Measurements from ENCODE around the gene SLC7A9. TPM values are rescaled to one million over a fixed set of nuclear protein-coding genes. Genes with fewer than 3 reads are reported as not detected.
A peak's percentile ranks its signal among the peaks of the same experiment; 100 is the strongest.
"Not testable (repeated sequence)": the region's sequence is repeated elsewhere in the genome, so short reads cannot be mapped to it uniquely, and the experiment has no call there.

SLC7A9 gene
- polyA plus RNA-seq, 1 donor from 2014 or later, result not detected

DNA sequence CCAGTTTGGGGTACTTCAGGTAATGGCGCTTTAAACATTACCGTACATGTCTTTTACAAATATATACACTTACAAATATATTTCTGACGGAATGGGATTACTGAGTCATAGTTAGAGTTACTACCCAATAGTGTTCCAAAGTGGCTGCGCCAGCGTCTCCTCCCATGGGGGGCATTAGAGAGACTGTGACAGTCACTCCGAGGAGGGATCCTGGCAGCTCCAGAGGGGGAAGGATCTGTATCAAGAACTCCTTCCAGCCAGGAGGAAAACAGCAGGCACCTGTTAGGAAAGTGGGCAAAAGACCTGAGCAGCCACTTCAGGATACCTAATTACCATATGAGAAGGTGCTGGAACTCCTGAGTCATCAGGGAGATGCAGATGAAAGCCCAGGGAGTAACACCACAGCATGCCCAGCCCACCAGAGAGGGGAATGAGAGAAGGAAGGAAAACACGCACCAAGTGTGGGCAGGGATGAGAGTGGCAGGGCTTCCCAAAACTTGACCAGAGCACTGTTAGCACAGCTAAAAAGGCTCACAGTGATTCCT lies 52.9 kb downstream of the SLC7A9 start:
- Mint-ChIP-seq H3K4me3 (no peak overlapping the region), H3K27ac (peak overlapping the region in 1 of 3 donors; percentile 47)

DNA sequence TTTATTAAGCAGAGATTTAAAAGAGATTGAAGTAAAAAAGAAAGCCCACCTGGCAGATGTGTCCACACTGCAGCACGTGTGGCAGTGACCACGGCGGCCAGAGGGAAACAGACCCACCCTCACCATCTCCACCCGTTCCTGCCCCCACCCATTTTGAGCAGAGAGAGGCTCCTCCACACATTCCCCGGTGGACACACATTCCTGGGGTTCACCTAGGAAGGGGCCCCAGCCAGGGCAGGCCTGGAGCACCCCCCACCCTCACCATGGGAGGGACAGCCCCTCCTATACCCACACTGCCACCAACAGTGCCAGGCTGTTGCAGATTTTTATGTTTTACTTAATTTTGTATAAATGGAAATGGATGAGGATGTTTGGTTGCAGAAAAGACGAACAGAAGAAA lies 54.9 kb downstream of the SLC7A9 start:
- Mint-ChIP-seq H3K36me3 (no peaks in the 10 kb centered on the region), H3K4me1 (peaks cover 0 to 4% (median 2%) of the 10 kb centered on the region in 3 donors), H3K27me3 (peaks cover 14% of the 10 kb centered on the region), H3K4me3 (no peak overlapping the region), H3K27ac (no peak overlapping the region), H3K9me3 (no peaks in the 10 kb centered on the region)

More for the DNA sequence above, 52.9 kb downstream of the SLC7A9 start:
- Mint-ChIP-seq H3K27me3 (peaks cover 11% of the 10 kb centered on the region), H3K4me1 (peaks cover 0 to 4% (median 2%) of the 10 kb centered on the region in 3 donors), H3K36me3 (no peaks in the 10 kb centered on the region), H3K9me3 (no peaks in the 10 kb centered on the region)

DNA sequence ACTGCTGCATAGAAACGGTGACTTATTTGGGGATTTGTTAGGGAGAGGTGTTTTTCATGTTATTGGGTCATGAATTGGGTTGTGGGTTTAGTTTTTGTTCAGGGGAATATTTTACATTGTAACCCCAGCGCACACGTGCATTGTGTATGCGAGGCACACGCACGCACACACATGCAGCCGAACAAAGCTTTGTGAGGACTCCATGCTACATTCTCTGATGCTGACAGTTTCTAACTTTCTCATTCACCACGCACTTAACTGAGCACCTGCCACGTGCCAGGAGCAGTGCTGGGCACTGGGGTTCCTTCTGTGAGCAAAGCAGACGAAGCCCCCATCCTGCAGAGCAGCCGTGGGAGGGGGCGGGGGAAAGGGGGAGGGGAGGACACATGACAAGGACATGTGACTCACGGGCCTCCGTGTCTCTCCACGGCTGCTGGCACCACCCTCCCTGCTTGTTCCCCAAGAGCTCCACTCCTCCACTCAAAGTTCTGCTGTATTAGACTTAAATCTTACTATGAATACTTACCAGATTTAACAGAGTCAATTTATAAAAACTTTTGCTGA lies 55.6 kb downstream of the SLC7A9 start:
- H3K9me3 Mint-ChIP-seq, result no peaks in the 10 kb centered on the region
- no peak overlapping the region for H3K4me3 Mint-ChIP-seq
- H3K27ac Mint-ChIP-seq, result no peak overlapping the region
- H3K27me3 Mint-ChIP-seq, result peaks cover 14% of the 10 kb centered on the region
- H3K4me1 Mint-ChIP-seq, result peaks cover 0 to 2% (median 2%) of the 10 kb centered on the region in 3 donors
- H3K36me3 Mint-ChIP-seq, result no peaks in the 10 kb centered on the region

DNA sequence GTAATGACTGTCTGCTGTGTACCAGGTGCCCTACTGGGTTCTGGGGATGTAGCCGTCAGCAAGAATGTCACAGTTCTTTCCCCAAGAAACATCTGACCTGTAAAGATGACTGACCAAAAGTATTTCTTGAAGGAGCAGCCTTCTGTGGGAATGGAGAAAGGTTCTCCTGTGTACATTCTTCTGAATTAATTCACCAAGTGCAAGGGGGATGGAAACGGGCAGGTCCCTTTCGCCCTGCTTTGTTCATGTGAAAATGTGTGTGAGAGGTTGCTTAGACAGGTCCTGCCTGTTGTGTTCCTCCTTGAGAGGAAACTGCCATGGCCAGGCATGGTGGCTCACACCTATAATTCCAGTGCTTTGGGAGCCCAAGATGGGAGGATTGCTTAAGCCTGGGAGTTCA lies 57.0 kb downstream of the SLC7A9 start:
- H3K27ac Mint-ChIP-seq, result no peak overlapping the region
- H3K36me3 Mint-ChIP-seq, result no peaks in the 10 kb centered on the region
- no peak overlapping the region for H3K4me3 Mint-ChIP-seq
- peaks cover 9% of the 10 kb centered on the region for H3K27me3 Mint-ChIP-seq
- no peaks in the 10 kb centered on the region for H3K9me3 Mint-ChIP-seq
- H3K4me1 Mint-ChIP-seq, result peaks cover 0 to 2% (median 2%) of the 10 kb centered on the region in 3 donors

DNA sequence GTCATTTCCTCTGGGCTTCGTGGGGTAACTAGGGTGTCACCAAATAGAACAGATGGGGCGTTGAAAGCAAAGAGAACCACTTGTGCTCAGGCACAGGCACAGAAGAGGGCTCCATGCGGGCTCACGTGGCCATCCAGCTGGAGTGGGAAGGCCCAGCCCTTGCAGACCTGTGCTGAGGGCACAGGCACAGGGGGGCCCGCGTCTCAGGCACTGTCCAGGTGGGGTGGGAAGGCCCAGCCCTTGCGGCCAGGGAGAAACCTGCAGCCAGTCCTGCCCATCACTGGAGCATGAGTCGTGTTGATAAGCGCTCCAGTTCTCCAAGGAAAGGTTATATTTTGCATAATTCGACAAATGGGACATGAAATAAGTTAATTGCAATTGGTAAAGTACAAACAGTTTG lies 57.5 kb downstream of the SLC7A9 start:
- Mint-ChIP-seq H3K27ac (no peak overlapping the region), H3K4me3 (no peak overlapping the region), H3K36me3 (no peaks in the 10 kb centered on the region), H3K27me3 (peaks cover 9% of the 10 kb centered on the region), H3K4me1 (peaks cover 0 to 2% (median 2%) of the 10 kb centered on the region in 3 donors), H3K9me3 (no peaks in the 10 kb centered on the region)

DNA sequence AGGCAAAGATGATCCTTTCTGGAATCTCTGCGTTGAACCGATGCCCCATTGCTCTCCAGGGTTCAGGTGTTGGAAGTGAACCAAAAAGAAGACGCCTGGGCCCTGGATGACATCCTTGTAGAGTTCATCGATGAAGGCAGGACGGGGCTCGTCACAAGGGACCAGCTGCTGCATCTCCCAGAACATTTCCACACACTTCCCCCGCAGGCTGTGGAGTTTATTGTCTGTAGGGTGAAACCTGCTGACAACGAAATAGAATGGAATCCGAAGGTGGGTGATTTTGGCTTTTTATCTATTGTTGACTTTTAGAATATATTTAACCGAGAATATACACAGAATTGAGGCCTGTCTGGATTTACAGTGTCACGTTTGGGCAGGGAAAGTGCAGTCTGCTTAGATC lies 58.4 kb downstream of the SLC7A9 start:
- H3K27me3 Mint-ChIP-seq, result peaks cover 9% of the 10 kb centered on the region
- no peak overlapping the region for H3K27ac Mint-ChIP-seq
- H3K4me3 Mint-ChIP-seq, result no peak overlapping the region
- peaks cover 0 to 2% (median 0%) of the 10 kb centered on the region in 3 donors for H3K4me1 Mint-ChIP-seq
- no peaks in the 10 kb centered on the region for H3K9me3 Mint-ChIP-seq
- no peaks in the 10 kb centered on the region for H3K36me3 Mint-ChIP-seq

DNA sequence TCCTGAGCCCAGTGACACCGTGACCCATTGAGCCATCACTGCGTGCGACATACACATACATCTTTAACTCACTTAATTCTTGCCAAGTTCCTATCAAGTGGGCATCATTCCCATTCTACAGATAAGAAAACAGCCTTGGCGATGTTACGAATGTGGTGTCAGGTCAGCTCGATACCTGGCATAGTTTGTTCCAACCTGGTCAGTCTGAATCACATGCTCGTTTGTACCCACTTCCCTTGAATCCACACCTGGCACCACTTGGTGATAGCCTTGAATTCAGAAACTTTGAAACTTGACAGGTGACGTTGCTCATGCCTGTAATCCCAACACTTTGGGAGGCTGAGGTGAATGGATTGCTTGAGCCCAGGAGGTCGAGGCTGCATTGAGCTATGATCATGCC lies 59.1 kb downstream of the SLC7A9 start:
- Mint-ChIP-seq H3K4me1 (peaks cover 0 to 2% (median 0%) of the 10 kb centered on the region in 3 donors), H3K36me3 (no peaks in the 10 kb centered on the region), H3K9me3 (no peaks in the 10 kb centered on the region), H3K27ac (no peak overlapping the region), H3K27me3 (peaks cover 9% of the 10 kb centered on the region), H3K4me3 (no peak overlapping the region)

DNA sequence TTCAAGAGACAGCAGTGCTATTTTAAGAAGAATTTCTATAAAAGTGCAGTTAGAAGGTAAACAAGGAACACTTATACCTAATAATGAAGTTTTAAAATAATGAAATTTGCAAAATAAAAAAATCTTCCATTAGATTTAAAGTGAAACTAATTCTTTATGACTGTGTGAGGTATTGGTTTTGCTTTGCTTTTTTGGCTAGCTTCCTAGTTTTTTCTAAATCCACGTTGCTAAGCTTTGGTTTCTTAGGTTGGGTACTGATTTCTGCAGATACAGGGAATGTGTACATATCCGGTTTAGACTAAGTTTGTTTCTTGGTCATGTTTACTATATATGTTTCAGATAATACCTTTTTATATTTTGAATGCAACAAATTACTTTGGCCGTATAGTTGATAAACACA lies 59.8 kb downstream of the SLC7A9 start:
- Mint-ChIP-seq H3K36me3 (no peaks in the 10 kb centered on the region), H3K27me3 (peaks cover 9% of the 10 kb centered on the region), H3K9me3 (no peaks in the 10 kb centered on the region), H3K4me3 (no peak overlapping the region), H3K4me1 (peaks cover 0 to 2% (median 0%) of the 10 kb centered on the region in 3 donors), H3K27ac (no peak overlapping the region)

DNA sequence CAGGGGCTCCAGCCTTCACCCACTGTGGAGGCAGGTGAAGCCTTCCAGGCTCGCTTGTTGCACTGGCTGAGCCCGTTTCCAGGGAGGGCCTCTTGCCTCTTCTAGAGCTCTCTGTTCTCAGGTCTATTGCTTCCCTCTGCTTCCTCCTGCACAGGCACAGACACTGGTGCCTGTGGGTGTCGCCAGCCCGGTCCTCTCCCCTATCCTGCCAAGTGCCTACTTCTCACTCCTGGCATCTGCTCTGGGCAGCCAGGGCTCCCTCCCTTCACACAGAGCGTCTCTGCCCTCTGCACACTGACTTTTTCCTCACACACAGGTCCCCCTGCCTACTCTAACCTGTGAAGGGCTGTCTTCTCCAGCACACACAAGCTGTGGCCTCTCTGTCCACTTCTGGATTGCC lies 60.3 kb downstream of the SLC7A9 start:
- peaks cover 9% of the 10 kb centered on the region for H3K27me3 Mint-ChIP-seq
- peaks cover 0 to under 1% (median 0%) of the 10 kb centered on the region in 3 donors for H3K4me1 Mint-ChIP-seq
- peak overlapping the region in 1 of 4 donors; percentile 28 for H3K4me3 Mint-ChIP-seq
- H3K9me3 Mint-ChIP-seq, result no peaks in the 10 kb centered on the region
- peak overlapping the region in 1 of 3 donors; percentile 8 for H3K27ac Mint-ChIP-seq
- no peaks in the 10 kb centered on the region for H3K36me3 Mint-ChIP-seq

DNA sequence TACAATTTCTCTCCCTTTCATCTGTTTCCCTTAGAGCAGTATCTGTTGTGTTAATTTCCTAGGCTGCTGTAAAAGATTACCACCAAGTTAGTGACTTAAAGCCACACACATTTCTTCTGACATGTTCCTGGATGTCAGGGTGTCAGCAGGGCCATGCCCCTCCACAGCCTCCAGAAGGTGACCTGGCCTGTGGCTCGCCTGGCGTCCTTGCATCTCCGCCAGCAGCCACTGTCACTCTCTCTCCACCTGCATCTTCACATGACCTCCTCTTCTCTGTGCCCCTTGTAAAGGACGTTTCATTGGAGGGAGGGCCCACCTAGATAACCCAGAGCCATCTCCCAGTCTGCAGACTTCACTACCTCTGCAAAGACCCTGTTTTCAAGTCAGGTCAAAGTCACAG lies 61.3 kb downstream of the SLC7A9 start:
- Mint-ChIP-seq H3K27me3 (peaks cover 12% of the 10 kb centered on the region), H3K9me3 (no peaks in the 10 kb centered on the region), H3K4me1 (no peaks in the 10 kb centered on the region), H3K36me3 (no peaks in the 10 kb centered on the region), H3K27ac (no peak overlapping the region), H3K4me3 (no peak overlapping the region)

DNA sequence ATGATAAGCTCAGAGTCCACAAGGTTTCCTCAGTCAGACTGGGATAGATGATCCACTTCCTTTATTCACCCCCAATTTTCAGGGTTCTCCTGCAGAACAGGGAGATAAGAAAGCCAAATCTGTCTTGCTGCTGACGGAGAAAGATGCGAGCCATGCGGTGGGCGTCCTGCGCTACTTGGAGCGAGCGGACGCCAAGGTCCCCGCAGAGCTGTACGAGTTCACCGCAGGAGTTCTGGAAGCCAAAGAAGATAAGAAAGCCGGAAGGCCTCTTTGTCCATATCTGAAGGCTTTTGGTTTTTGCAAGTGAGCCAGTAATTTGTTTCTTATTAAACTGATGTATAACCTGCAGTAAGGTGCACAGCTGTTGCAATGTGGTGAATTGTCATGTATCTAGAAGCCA lies 66.7 kb downstream of the SLC7A9 start:
- Mint-ChIP-seq H3K27me3 (peaks cover 2% of the 10 kb centered on the region), H3K27ac (no peak overlapping the region), H3K36me3 (no peaks in the 10 kb centered on the region), H3K4me3 (no peak overlapping the region), H3K9me3 (no peaks in the 10 kb centered on the region), H3K4me1 (no peaks in the 10 kb centered on the region)

DNA sequence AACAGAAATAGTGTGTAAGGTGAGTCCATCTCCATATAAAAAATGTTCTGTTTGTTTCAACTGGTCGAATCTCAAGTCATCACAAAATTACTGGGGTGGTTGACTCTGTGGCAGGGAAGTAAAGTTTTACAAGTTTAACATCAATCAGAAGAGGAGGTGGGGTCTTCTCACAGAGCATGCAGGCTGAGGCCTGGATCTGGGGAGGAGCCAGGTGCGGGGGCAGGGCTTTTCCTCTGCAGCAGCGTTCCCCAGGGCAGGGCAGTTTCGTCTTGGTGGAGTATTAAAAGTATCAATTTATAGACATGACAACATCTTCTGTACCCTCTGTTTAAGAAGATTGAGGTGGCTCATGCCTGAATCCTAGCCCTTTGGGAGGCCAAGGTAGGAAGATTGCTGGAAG lies 68.8 kb downstream of the SLC7A9 start:
- H3K27me3 Mint-ChIP-seq, result peaks cover 4% of the 10 kb centered on the region
- no peaks in the 10 kb centered on the region for H3K9me3 Mint-ChIP-seq
- no peak overlapping the region for H3K4me3 Mint-ChIP-seq
- no peak overlapping the region for H3K27ac Mint-ChIP-seq
- H3K4me1 Mint-ChIP-seq, result no peaks in the 10 kb centered on the region
- no peaks in the 10 kb centered on the region for H3K36me3 Mint-ChIP-seq

DNA sequence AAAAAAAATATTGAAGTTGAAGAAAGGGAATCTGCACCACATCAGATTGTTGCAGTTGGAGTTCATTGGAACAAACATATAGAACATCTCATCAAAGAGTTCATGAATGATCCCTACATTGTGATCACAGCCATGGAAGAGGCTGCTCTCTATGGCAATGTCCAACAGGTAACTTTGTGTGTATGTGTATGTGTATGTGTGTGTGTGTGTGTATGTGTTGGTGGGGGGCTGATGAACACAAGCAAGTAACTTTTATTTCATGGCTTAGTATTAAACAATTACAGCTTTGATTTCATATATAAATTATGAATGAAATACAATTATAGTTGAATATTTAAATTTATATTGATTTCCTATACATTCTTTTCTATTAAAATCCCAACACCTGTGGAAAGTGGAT lies 69.4 kb downstream of the SLC7A9 start:
- H3K4me3 Mint-ChIP-seq, result no peak overlapping the region
- no peaks in the 10 kb centered on the region for H3K9me3 Mint-ChIP-seq
- H3K27ac Mint-ChIP-seq, result no peak overlapping the region

DNA sequence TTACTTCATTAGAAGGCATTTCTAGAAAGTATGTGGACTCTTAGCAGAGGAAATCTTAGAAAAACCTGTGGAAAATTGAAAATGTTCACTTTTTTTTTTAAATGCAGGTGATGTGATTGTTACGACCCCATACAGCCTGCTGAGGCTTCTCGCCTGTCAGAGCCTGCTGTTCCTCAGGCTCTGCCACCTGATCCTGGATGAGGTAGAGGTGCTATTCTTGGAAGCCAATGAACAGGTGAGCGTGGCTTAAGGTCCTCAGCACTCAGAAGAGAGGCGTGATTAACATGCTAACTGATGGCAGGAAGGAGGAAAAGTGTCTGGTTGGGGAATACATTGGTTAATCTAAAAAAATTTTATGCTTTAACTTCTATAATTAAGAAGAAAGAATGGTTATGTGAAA lies 71.4 kb downstream of the SLC7A9 start:
- no peak overlapping the region for H3K27ac Mint-ChIP-seq
- no peaks in the 10 kb centered on the region for H3K4me1 Mint-ChIP-seq
- no peak overlapping the region for H3K4me3 Mint-ChIP-seq
- no peaks in the 10 kb centered on the region for H3K36me3 Mint-ChIP-seq
- H3K27me3 Mint-ChIP-seq, result peaks cover 4% of the 10 kb centered on the region
- no peaks in the 10 kb centered on the region for H3K9me3 Mint-ChIP-seq

More for the DNA sequence above, 69.4 kb downstream of the SLC7A9 start:
- H3K36me3 Mint-ChIP-seq, result no peaks in the 10 kb centered on the region
- no peaks in the 10 kb centered on the region for H3K4me1 Mint-ChIP-seq
- H3K27me3 Mint-ChIP-seq, result peaks cover 6% of the 10 kb centered on the region

DNA sequence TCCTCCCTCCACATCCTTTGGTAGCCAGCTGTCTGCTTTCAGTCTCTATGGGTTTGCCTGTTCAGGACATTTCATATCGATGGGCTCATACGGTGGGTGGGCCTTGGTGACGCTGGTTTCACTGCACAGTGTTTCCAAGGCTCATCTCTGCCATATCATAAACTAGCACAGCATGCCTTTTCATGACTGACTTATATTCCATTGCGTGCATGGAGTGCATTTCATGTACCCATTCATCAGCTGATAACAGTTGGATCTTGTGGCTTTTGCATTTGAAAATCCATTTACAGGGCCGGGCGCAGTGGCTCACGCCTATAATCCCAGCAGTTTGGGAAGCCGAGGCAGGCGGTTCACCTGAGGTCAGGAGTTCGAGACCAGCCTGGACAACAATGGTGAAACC lies 80.1 kb downstream of the SLC7A9 start:
- no peak overlapping the region for H3K27ac Mint-ChIP-seq
- H3K4me3 Mint-ChIP-seq, result no peak overlapping the region

DNA sequence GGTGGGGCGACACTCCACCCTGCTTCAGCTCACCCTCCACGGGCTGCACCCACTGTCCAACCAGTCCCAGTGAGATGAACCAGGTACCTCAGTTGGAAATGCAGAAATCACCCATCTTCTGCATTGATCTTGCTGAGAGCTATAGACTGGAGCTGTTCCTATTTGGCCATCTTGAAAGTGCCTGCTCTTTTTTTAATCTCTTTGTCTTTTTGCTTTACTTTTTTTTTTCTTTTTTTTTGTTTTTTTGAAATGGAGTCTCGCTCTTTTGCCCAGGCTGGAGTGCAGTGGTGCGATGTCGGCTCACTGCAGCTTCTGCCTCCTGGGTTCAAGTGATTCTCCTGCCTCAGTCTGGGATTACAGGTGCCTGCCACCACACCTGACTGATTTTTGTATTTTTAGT lies 81.7 kb downstream of the SLC7A9 start:
- H3K4me3 Mint-ChIP-seq, H3K27ac Mint-ChIP-seq, H3K9me3 Mint-ChIP-seq, H3K4me1 Mint-ChIP-seq, H3K36me3 Mint-ChIP-seq: not testable (repeated sequence)
- H3K27me3 Mint-ChIP-seq, result peaks cover 12% of the 10 kb centered on the region

More for the DNA sequence above, 80.1 kb downstream of the SLC7A9 start:
- Mint-ChIP-seq H3K9me3 (no peaks in the 10 kb centered on the region), H3K4me1 (no peaks in the 10 kb centered on the region), H3K27me3 (peaks cover 8% of the 10 kb centered on the region), H3K36me3 (peaks cover 5% of the 10 kb centered on the region)

Measured in IgD-negative memory B cell (primary cell).